IPS DF 4.7 (cell line): Measurements from ENCODE around the gene ELMO3.

Experiments used
- DNase-seq: peaks from one replicate; pipeline ENCODE4 v3.0.0-alpha.2; 2013; ENCODE audit warnings: low spot score; ENCODE audit errors: extremely low read depth

The ELMO3 gene

GRCh38 chr16:67216612-67217490, 17.9 kb downstream of the ELMO3 start:
- no peak for DNase-seq

GRCh38 chr16:67223992-67224391, 25.1 kb downstream of the ELMO3 start:
- no peak for DNase-seq

- DNase-seq: no peak
Measured at GRCh38 chr16:67226295-67226803, 27.4 kb downstream of the ELMO3 start.

GRCh38 chr16:67226804-67227566, 28.1 kb downstream of the ELMO3 start, which contains the start of gene TMEM208:
TMEM208 (plus strand) TSS chr16:67227130; CDS start chr16:67227219, 89 bp downstream.
- peak; percentile 92 for DNase-seq

GRCh38 chr16:67227567-67227921, 28.6 kb downstream of the ELMO3 start:
- DNase-seq: no peak

- no peak for DNase-seq
Measured at GRCh38 chr16:67228034-67228785, 29.3 kb downstream of the ELMO3 start.

- DNase-seq: no peak
Measured at GRCh38 chr16:67228905-67229304, 30.0 kb downstream of the ELMO3 start.

GRCh38 chr16:67229906-67230808, 31.2 kb downstream of the ELMO3 start:
- no peak for DNase-seq

- DNase-seq: no peak
Measured at GRCh38 chr16:67230809-67231660, 32.1 kb downstream of the ELMO3 start.

- DNase-seq: no peak
Measured at GRCh38 chr16:67233596-67233995, 34.7 kb downstream of the ELMO3 start.

- DNase-seq: no peak
Measured at GRCh38 chr16:67234180-67234597, 35.3 kb downstream of the ELMO3 start.

GRCh38 chr16:67235816-67236562, 37.1 kb downstream of the ELMO3 start:
- no peak for DNase-seq

- no peak for DNase-seq
Measured at GRCh38 chr16:67236563-67237395, 37.8 kb downstream of the ELMO3 start.

- DNase-seq: no peak
Measured at GRCh38 chr16:67237396-67238277, 38.7 kb downstream of the ELMO3 start.

GRCh38 chr16:67238278-67238575, 39.3 kb downstream of the ELMO3 start:
- DNase-seq: no peak

- no peak for DNase-seq
Measured at GRCh38 chr16:67238806-67239470, 40.0 kb downstream of the ELMO3 start.

GRCh38 chr16:67240506-67240905, 41.6 kb downstream of the ELMO3 start:
- DNase-seq: no peak
